ENCODE data around the gene OLFM2. TPM values are rescaled to one million over a fixed set of nuclear protein-coding genes. Genes with fewer than 3 reads are reported as not detected.

OLFM2 gene
- total and polyA plus RNA-seq, 5 donors = 5.9 to 15.9 (median 8.7) TPM

DNA sequence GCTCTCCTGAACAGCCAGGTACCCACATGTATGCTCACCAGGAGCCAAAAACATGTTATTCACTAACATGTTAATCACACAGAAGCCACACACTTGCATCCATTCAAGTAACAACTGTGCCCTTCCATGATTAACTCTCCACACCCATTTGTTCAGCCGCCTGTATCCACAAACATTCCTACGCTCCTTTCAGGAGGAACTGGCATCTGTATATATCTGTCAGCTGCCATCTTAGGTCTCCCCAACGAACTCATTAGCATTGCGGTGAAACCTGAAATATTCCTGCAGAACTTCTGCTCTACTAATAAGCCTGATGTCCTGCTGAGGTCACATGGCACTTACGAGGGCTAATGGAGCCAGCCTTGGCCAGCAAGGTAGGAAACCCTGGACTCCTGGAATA is 33.0 kb downstream of the OLFM2 start:
- no peaks in the 10 kb centered on the region for H3K27me3 ChIP-seq (ENCODE audit: control insufficient read depth, insufficient read depth)
- H3K9me3 ChIP-seq (ENCODE audit: control insufficient read depth, low read length) = no peaks in the 10 kb centered on the region
- ATAC-seq (no peak), DNase-seq (no peak)
- no peak overlapping the region for H3K4me3 ChIP-seq (ENCODE audit: low read length)
- intact Hi-C loops (cut with DNase I) = no loop called here
- H3K27ac ChIP-seq (ENCODE audit: low read length) = no peak overlapping the region
- H3K4me1 ChIP-seq (ENCODE audit: control insufficient read depth, insufficient read depth, low read length) = peaks cover 2% of the 10 kb centered on the region
- WGBS = 88% methylated on average over 5 of the region's 5 CpGs

DNA sequence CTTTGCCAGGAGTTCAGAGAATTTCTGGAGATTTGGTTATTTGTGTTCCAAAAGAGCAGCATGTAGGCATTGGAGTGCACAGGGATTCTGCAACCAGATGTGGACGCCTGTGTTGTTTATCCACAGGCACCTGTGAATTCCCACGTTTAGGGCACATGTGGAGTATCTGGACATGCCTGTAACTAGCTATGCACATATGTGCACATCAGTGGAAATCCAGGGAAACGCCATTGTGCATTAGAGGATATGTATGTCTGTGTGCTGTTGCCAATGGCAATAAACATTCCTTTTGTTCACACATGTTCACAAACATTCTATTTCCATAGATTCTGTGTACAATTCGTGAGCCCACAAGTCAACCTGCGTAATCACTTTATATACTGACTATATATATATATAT is 34.7 kb downstream of the OLFM2 start:
- Histone ChIP-seq H3K4me3 (ENCODE audit: low read length) (no peak overlapping the region), H3K27me3 (ENCODE audit: control insufficient read depth, insufficient read depth) (no peaks in the 10 kb centered on the region), H3K9me3 (ENCODE audit: control insufficient read depth, low read length) (no peaks in the 10 kb centered on the region), H3K4me1 (ENCODE audit: control insufficient read depth, insufficient read depth, low read length) (peaks cover 2% of the 10 kb centered on the region), H3K27ac (ENCODE audit: low read length) (no peak overlapping the region)
- ATAC-seq = no peak
- no peak for DNase-seq
- intact Hi-C loops (cut with DNase I) = no loop called here
- 83% methylated on average over 5 of the region's 5 CpGs for WGBS

DNA sequence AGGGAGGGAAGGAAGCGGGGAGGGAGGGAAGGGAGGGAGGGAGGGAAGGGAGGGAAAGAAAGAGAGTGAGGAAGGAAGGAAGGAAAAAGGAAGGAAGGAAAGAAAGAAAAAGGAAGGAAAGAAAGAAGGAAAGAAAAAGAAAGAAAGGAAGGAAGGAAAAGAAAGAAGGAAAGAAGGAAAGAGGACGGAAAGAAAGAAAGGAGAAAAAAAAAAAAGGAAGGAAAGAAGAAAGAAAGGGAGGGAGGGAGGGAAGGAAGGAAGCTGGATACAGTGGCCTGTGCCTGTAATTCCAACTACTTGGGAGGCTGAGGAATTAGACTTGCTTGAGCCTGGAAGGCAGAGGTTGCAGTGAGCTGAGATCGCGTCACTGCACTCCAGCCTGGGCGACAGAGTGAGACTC is 35.3 kb downstream of the OLFM2 start:
- ATAC-seq (no peak), DNase-seq (no peak)
- no peaks in the 10 kb centered on the region for H3K4me1 ChIP-seq (ENCODE audit: control insufficient read depth, insufficient read depth, low read length)
- H3K9me3 ChIP-seq (ENCODE audit: control insufficient read depth, low read length) = no peaks in the 10 kb centered on the region
- H3K27me3 ChIP-seq (ENCODE audit: control insufficient read depth, insufficient read depth) = no peaks in the 10 kb centered on the region
- H3K27ac ChIP-seq (ENCODE audit: low read length) = no peak overlapping the region
- WGBS = 79% methylated on average over 5 of the region's 5 CpGs
- no peak overlapping the region for H3K4me3 ChIP-seq (ENCODE audit: low read length)
- intact Hi-C loops (cut with DNase I) = no loop called here

DNA sequence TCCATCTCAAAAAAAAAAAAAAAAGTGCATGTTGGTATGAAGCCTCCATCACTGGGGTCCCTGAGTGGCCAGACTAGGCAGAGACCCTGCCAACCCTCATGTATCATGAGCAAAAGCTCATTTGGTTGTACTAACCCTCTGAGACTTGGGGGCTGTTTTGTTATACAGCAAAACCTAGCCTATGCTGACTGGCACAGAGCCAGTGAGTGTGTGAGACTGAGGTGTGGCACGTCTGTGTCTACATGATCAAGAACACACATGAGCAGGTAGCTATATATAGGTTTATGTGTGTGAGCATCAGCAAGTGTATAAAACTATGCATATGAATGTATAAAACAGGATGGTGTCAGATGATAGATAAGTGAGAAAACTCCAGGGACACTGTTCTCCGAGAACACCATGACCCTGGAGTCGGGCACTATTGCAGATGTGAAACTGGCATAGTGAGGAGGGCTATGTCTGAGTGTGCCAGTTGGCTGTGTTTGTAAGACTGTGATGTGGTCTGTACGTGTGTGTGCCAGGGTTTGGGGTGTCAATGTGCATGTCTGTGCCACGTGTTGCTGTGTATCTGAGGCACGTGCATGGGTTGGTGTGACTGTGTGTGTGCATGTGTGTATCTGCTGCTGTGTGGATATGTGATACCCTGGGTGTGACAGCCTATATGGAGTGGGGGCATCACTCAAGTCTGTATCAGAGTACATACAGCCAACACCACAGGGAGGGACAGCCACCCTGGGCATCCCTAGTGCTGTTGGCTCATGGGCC is 44.5 kb downstream of the OLFM2 start:
- H3K27ac ChIP-seq (ENCODE audit: low read length) = no peak overlapping the region
- WGBS = 68% methylated on average over 6 of the region's 6 CpGs
- intact Hi-C loops (cut with DNase I) = no loop called here
- no peak overlapping the region for H3K4me3 ChIP-seq (ENCODE audit: low read length)
- H3K27me3 ChIP-seq (ENCODE audit: control insufficient read depth, insufficient read depth) = no peaks in the 10 kb centered on the region
- H3K9me3 ChIP-seq (ENCODE audit: control insufficient read depth, low read length) = no peaks in the 10 kb centered on the region
- no peak for ATAC-seq
- DNase-seq = no peak
- H3K4me1 ChIP-seq (ENCODE audit: control insufficient read depth, insufficient read depth, low read length) = no peaks in the 10 kb centered on the region

DNA sequence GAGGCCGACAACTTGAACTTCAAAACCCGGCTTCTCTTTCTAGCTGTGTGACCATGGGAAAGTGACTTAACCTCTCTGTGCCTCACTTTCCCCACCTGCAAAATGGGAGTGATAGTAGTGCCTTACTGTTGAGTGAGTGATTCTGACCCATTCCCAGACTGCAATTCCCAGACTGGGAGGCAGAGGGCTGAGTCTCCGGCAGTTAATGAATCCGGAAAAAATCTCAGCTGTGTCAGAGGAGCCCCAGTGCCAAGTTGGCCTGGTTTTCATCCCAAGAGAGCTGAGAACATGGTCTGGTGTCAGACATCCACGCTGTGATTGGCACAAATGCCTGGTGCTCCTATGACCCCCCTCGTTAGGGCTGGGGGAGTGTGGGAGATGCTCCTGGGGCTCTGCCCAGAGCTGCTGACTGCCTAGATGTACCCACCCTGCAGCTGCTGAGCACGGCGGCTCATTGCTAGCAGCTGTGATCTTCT is 51.2 kb downstream of the OLFM2 start:
- Histone ChIP-seq H3K9me3 (ENCODE audit: control insufficient read depth, low read length) (no peaks in the 10 kb centered on the region), H3K27ac (ENCODE audit: low read length) (no peak overlapping the region), H3K27me3 (ENCODE audit: control insufficient read depth, insufficient read depth) (no peaks in the 10 kb centered on the region), H3K4me1 (ENCODE audit: control insufficient read depth, insufficient read depth, low read length) (peaks cover 2% of the 10 kb centered on the region), H3K4me3 (ENCODE audit: low read length) (no peak overlapping the region)
- 29% methylated on average over 8 of the region's 8 CpGs for WGBS
- ATAC-seq (peak; percentile 78 to 84), DNase-seq (peak; percentile 70 to 86 (median 86))
- intact Hi-C loops (cut with DNase I) = no loop called here

DNA sequence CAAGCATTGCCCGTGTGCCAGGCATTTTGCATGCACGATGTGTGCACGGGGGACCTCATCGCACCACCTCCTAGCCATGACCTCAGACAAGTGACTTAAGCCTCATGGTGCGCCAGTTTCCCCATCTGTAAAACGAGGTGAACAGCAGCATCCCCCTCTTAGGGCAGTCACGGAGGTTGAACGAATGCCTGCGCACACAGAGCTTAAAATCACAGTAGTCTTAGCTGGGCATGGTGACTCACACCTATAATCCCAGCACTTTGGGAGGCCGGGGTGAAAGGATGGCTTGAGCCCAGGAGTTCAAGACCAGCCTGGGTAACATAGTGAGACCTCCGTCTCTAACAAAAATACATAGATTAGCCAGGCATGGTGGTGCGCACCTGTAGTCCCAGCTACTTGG is 52.6 kb downstream of the OLFM2 start:
- Histone ChIP-seq H3K27ac (ENCODE audit: low read length) (no peak overlapping the region), H3K9me3 (ENCODE audit: control insufficient read depth, low read length) (no peaks in the 10 kb centered on the region), H3K27me3 (ENCODE audit: control insufficient read depth, insufficient read depth) (no peaks in the 10 kb centered on the region), H3K4me1 (ENCODE audit: control insufficient read depth, insufficient read depth, low read length) (peaks cover 2% of the 10 kb centered on the region), H3K4me3 (ENCODE audit: low read length) (no peak overlapping the region)
- 69% methylated on average over 12 of the region's 12 CpGs for WGBS
- intact Hi-C loops (cut with DNase I) = no loop called here
- DNase-seq (no peak), ATAC-seq (no peak)

DNA sequence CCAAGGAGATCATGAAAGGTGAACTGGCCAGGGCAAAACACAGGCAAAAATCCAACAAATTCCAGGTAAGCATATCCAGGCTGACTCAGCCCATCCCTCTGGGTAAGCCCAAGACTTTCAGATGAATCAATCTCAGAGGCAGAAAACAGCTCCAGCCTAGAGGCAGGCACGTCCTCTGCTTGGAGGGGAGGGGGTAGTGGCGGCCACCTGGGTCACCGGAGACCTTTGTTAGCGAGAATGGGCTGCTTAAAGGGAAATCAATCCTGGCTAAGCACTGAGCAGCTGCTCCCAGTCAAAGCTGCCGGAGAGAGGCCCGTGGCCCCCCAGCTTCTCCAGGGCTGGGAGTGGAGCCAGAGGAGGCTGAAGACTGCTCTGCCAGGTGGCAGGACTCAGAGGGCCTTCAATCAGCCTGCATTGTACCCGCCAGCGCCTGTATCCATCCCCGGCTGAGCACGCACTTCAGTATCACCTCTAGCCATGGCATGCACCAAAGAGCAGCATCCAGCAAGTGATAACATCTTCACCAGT is 53.0 kb downstream of the OLFM2 start:
- no peaks in the 10 kb centered on the region for H3K9me3 ChIP-seq (ENCODE audit: control insufficient read depth, low read length)
- 45% methylated on average over 10 of the region's 10 CpGs for WGBS
- H3K4me3 ChIP-seq (ENCODE audit: low read length) = no peak overlapping the region
- peak in 1 of 2 donors; percentile 43 for ATAC-seq
- peak in 2 of 3 donors; percentile 14 to 66 for DNase-seq
- intact Hi-C loops (cut with DNase I) = no loop called here
- peaks cover 2% of the 10 kb centered on the region for H3K4me1 ChIP-seq (ENCODE audit: control insufficient read depth, insufficient read depth, low read length)
- H3K27ac ChIP-seq (ENCODE audit: low read length) = no peak overlapping the region
- no peaks in the 10 kb centered on the region for H3K27me3 ChIP-seq (ENCODE audit: control insufficient read depth, insufficient read depth)

DNA sequence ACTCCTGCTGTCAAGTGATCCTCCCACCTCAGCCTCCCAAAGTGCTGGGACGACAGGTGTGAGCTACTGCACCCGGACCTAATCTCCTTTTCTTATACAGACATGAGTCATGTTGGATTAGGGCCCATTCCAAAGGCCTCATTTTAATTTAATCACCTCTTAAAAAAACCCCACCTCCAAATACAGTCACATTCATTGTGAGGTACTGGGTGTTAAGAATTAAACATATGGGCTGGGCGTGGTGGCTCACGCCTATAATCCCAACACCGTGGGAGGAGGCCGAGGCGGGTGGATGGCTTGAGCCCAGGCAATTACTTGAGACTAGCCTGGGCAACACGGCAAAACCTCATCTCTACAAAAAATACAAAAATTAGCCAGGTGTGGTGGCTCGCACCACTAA is 54.6 kb downstream of the OLFM2 start:
- Histone ChIP-seq H3K4me3 (ENCODE audit: low read length) (no peak overlapping the region), H3K4me1 (ENCODE audit: control insufficient read depth, insufficient read depth, low read length) (peaks cover 2% of the 10 kb centered on the region), H3K9me3 (ENCODE audit: control insufficient read depth, low read length) (no peaks in the 10 kb centered on the region), H3K27me3 (ENCODE audit: control insufficient read depth, insufficient read depth) (no peaks in the 10 kb centered on the region), H3K27ac (ENCODE audit: low read length) (no peak overlapping the region)
- DNase-seq = no peak
- intact Hi-C loops (cut with DNase I) = no loop called here
- no peak for ATAC-seq
- WGBS = 84% methylated on average over 9 of the region's 9 CpGs

DNA sequence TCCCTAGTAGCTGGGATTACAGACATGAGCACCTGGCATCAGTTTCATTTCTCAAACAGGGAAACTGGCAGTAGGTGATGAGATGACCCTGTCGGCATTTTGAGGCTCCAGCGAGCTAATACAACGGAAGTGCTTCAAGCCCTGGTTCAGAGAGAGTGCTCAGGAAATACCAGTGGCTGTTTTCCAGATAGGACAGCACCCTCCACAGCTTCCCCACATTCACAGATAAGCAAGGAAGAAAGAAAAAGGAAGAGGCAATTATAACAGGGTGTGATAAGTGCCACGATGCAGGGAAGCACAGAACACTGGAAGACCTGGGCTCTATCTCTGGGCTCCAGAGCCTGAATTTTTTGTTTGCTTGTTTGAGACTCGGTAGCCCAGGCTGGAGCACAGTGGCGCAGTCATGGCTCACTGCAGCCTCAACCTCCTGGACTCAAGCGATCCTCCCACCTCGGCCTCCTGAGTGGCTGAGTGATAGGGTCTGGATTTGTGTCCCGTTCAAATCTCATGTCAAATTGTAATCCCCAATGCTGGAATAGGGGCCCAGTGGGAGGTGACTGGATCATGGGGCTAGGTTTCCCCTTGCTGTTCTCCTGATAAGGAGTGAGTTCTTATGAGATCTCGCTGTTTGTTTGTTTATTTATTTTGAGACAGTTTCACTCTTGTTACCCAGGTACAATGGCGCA is 57.7 kb downstream of the OLFM2 start:
- WGBS = 60% methylated on average over 11 of the region's 11 CpGs
- ATAC-seq = no peak
- intact Hi-C loops (cut with DNase I) = no loop called here
- H3K4me1 ChIP-seq (ENCODE audit: control insufficient read depth, insufficient read depth, low read length) = no peaks in the 10 kb centered on the region
- H3K4me3 ChIP-seq (ENCODE audit: low read length) = no peak overlapping the region
- DNase-seq = no peak
- H3K27me3 ChIP-seq (ENCODE audit: control insufficient read depth, insufficient read depth) = no peaks in the 10 kb centered on the region
- no peaks in the 10 kb centered on the region for H3K9me3 ChIP-seq (ENCODE audit: control insufficient read depth, low read length)
- H3K27ac ChIP-seq (ENCODE audit: low read length) = no peak overlapping the region

DNA sequence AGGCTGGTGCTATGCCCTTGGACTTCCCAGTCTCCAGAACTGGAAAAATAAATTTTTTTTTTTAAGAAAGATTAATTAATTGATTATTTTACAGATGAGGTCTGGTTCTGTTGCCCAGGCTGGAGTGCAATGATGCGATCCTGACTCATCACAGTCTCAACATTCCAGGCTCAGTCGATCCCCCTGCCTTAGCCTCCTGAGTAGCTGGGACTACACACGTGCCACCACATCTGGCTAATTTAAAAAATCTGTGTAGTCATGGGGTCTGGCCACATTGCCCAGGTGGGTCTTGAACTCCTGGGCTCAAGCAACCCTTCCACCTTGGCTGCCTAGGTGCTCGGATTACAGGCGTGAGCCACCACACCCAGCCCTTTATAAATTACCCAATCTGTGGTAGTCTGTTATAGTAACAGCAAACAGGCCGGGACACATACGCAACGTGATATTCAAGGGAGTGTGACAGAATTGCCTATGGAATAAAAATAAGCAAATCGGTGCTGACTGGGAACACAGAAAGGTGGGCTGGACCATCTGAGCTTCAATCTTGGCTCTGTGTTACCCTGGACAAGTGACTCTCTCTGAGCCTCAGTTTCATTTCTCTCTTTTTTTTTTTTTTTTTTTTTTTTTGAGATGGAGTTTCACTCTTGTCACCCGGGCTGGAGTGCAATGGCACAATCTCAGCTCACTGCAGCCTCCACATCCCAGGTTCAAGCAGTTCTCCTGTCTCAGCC is 58.4 kb downstream of the OLFM2 start:
- Histone ChIP-seq H3K4me3 (ENCODE audit: low read length) (no peak overlapping the region), H3K27ac (ENCODE audit: low read length) (no peak overlapping the region), H3K4me1 (ENCODE audit: control insufficient read depth, insufficient read depth, low read length) (no peaks in the 10 kb centered on the region), H3K27me3 (ENCODE audit: control insufficient read depth, insufficient read depth) (no peaks in the 10 kb centered on the region), H3K9me3 (ENCODE audit: control insufficient read depth, low read length) (no peaks in the 10 kb centered on the region)
- DNase-seq (no peak), ATAC-seq (no peak)
- WGBS = 85% methylated on average over 10 of the region's 10 CpGs
- intact Hi-C loops (cut with DNase I) = no loop called here

DNA sequence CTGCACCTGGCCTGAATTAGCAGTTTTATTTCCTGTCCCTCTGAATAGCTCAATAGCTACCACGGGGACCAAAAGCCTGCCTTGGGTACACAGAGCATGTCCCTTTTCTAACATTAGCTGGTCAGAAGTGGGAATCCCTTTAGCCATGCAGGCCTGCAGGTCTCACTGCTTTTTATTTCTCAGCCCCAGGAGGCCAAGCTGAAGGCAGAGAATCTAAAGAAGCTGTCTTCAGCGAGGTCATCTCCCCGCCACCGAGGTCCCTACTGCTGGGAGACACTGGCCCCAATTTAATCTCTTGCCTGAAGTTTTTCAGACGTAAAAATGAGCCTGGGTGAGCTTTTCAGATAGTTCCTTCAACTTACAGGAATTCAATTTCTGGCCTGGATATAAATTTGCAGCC is 60.5 kb downstream of the OLFM2 start:
- Histone ChIP-seq H3K27me3 (ENCODE audit: control insufficient read depth, insufficient read depth) (no peaks in the 10 kb centered on the region), H3K4me3 (ENCODE audit: low read length) (no peak overlapping the region), H3K27ac (ENCODE audit: low read length) (no peak overlapping the region), H3K9me3 (ENCODE audit: control insufficient read depth, low read length) (no peaks in the 10 kb centered on the region), H3K4me1 (ENCODE audit: control insufficient read depth, insufficient read depth, low read length) (no peaks in the 10 kb centered on the region)
- no peak for DNase-seq
- 62% methylated on average over 5 of the region's 5 CpGs for whole genome bisulfite sequencing
- intact Hi-C loops (cut with DNase I) = no loop called here
- no peak for ATAC-seq

Data from right cardiac atrium (tissue), 5 donors.